B cell (primary cell): ENCODE results near the gene MED12L. TPM values are rescaled to one million over a fixed set of nuclear protein-coding genes. Genes with fewer than 3 reads are reported as not detected.
A peak's percentile ranks its signal among the peaks of the same experiment; 100 is the strongest.

Experiments used
- ATAC-seq: fragments of 200-7000 bp; cut with Tn5 transposase; one replicate; pipeline ENCODE4 v1.10.0; 2021; ENCODE audit warnings: low read depth, mild to moderate bottlenecking, moderate number of reproducible peaks, moderate library complexity
- CTCF ChIA-PET: fragments of 350-600 bp; sonication (Branson Sonifier 250); formaldehyde crosslinking; loops from one replicate; lab custom pipeline; 2021; ENCODE audit warnings: antibody characterized with exemption, inconsistent platforms; lab: Charles Lee
- POLR2A ChIA-PET: fragments of 350-600 bp; sonication (Branson Sonifier 250); formaldehyde crosslinking; loops from one replicate; lab custom pipeline; 2021; ENCODE audit warnings: antibody characterized with exemption; lab: Charles Lee
- DNase-seq: peaks from one replicate; pipeline ENCODE4 v3.0.0; 2013
- H2AFZ ChIP-seq: 2 replicates; pipeline ENCODE4 v1.6.1; 2012; ENCODE audit warnings: mild to moderate bottlenecking, low read depth, low read length; ENCODE audit not compliant: insufficient read depth, poor library complexity, severe bottlenecking
- H3K27ac ChIP-seq, 2 donors: 1 replicate in 1 of 2; 2 replicates in 1 of 2; pipeline ENCODE4 v1.5.1; 2012 to 2013; ENCODE audit warnings: low read length in 2 of 2, mild to moderate bottlenecking in 2 of 2, moderate library complexity in 1 of 2
- H3K27me3 ChIP-seq, 4 experiments: fragments of 200-600 bp in 1 of 4; sonication (generic) in 1 of 4; replicated peaks in 1 of 4; 1 replicate in 2 of 4; 2 replicates in 2 of 4; pipeline versions ENCODE4 v1.6.1 to v1.7.0; 2013 to 2016; ENCODE audit warnings: low read length in 3 of 4, mild to moderate bottlenecking in 2 of 4, mixed read lengths in 1 of 4, moderate library complexity in 1 of 4; ENCODE audit not compliant: insufficient read depth in 4 of 4, control insufficient read depth in 3 of 4; ENCODE audit errors: control extremely low read depth in 1 of 4
- H3K36me3 ChIP-seq, 2 experiments: replicated peaks in 1 of 2; 1 replicate in 1 of 2; 2 replicates in 1 of 2; pipeline versions ENCODE4 v1.6.1 to v1.7.1; 2013; ENCODE audit warnings: low read length in 1 of 2; ENCODE audit not compliant: insufficient read depth in 2 of 2, control insufficient read depth in 1 of 2; ENCODE audit errors: control extremely low read depth in 1 of 2, extremely low read depth in 1 of 2
- H3K4me1 ChIP-seq, 2 donors: fragments of 200-600 bp in 1 of 2; sonication (generic) in 1 of 2; 1 replicate in 1 of 2; 2 replicates in 1 of 2; pipeline versions ENCODE4 v1.5.1 to v1.6.1; 2013 to 2017; ENCODE audit warnings: low read length in 2 of 2; ENCODE audit not compliant: control insufficient read depth in 2 of 2, insufficient read depth in 2 of 2
- H3K4me2 ChIP-seq: replicated peaks from 2 replicates; pipeline ENCODE3; 2012; ENCODE audit warnings: mild to moderate bottlenecking, low read depth, low read length; ENCODE audit not compliant: poor library complexity, severe bottlenecking
- H3K4me3 ChIP-seq, 5 experiments: fragments of 200-600 bp in 1 of 5; sonication (generic) in 1 of 5; 1 replicate in 3 of 5; 2 replicates in 2 of 5; pipeline versions ENCODE4 v1.5.1 to v1.7.0; 2011 to 2016; ENCODE audit warnings: low read length in 4 of 5, mild to moderate bottlenecking in 4 of 5, low read depth in 2 of 5, control low read depth in 1 of 5, moderate library complexity in 1 of 5; ENCODE audit not compliant: insufficient read depth in 1 of 5; ENCODE audit errors: control extremely low read depth in 1 of 5, extremely low read depth in 1 of 5
- H3K79me2 ChIP-seq: fragments of 200-600 bp; sonication (generic); one replicate; pipeline ENCODE4 v1.6.0; 2016; ENCODE audit warnings: low read length; ENCODE audit not compliant: control insufficient read depth, insufficient read depth
- H3K9ac ChIP-seq: fragments of 200-600 bp; sonication (generic); 2 replicates; pipeline ENCODE4 v1.6.1; 2017; ENCODE audit warnings: mild to moderate bottlenecking, low read length, moderate library complexity
- H3K9me3 ChIP-seq, 3 donors: one replicate each; pipeline versions ENCODE4 v1.6.1 to v1.7.1; 2013; ENCODE audit warnings: low read length in 2 of 3; ENCODE audit not compliant: control insufficient read depth in 2 of 3, insufficient read depth in 1 of 3; ENCODE audit errors: control extremely low read depth in 1 of 3
- H4K20me1 ChIP-seq: 2 replicates; pipeline ENCODE4 v1.6.0; 2012; ENCODE audit warnings: mild to moderate bottlenecking, low read length; ENCODE audit not compliant: insufficient read depth, control insufficient read depth, poor library complexity, severe bottlenecking
- H3K27ac Mint-ChIP-seq: one replicate; pipeline ENCODE4 v1.8.0; 2021; ENCODE audit warnings: mixed read lengths
- H3K27me3 Mint-ChIP-seq: one replicate; pipeline ENCODE4 v1.8.0; 2021; ENCODE audit warnings: mixed read lengths
- H3K4me1 Mint-ChIP-seq: one replicate; pipeline ENCODE4 v1.8.0; 2021; ENCODE audit warnings: mixed read lengths
- H3K4me3 Mint-ChIP-seq: one replicate; pipeline ENCODE4 v1.8.0; 2021; ENCODE audit warnings: mixed read lengths
- H3K9me3 Mint-ChIP-seq: one replicate; pipeline ENCODE4 v1.8.0; 2022; ENCODE audit warnings: mixed read lengths; ENCODE audit not compliant: insufficient read depth
- CTCF ChIP-seq: fragments of 200-600 bp; IDR thresholded peaks from one replicate; pipeline ENCODE4 v1.8.0; 2022; ENCODE audit warnings: antibody characterized with exemption, mild to moderate bottlenecking
- EZH2 ChIP-seq: IDR thresholded peaks from 2 replicates; pipeline ENCODE4 v1.6.1; 2012; ENCODE audit warnings: borderline replicate concordance, low read depth, mild to moderate bottlenecking, moderate library complexity, low read length; ENCODE audit not compliant: insufficient read depth, poor library complexity, severe bottlenecking
- WGBS: methylation state at CpG from one replicate; pipeline ENCODE4 v1.1.5; 2013; ENCODE audit warnings: missing lambda C conversion rate; ENCODE audit not compliant: insufficient coverage; 5-methylcytosine and 5-hydroxymethylcytosine counted together
- intact Hi-C: fragments of 100-400 bp; cut with micrococcal nuclease; formaldehyde crosslinking; loops from one replicate; pipeline ENCODE4 v1.10.0; 2022
- polyA plus RNA-seq: library from polyadenylated mRNA; depleted of rRNA; stranded (reverse); fragments of >200 nt; gene quantifications from 2 replicates; pipeline ENCODE4 v1.2.3, GENCODE V29; 2012
- total RNA-seq, 2 donors: library from RNA; stranded (reverse); fragments of 120-200 nt in 1 of 2; gene quantifications; 1 replicate in 1 of 2; 2 replicates in 1 of 2; pipeline versions ENCODE4 v1.2.3 to v1.2.4, GENCODE V29; 2013 to 2022

The MED12L gene
- total and polyA plus RNA-seq, 2 donors (not counting 1 experiment from before 2014, with no cell fraction given): 0.07 to 0.30 TPM

GRCh38 chr3:151135541-151136337 lies 50.3 kb downstream of the MED12L start:
- WGBS: 6% methylated on average over 3 of the region's 5 CpGs
- Mint-ChIP-seq H3K4me3 (no peak overlapping the region), H3K9me3 (no peaks in the 10 kb centered on the region), H3K27ac (no peak overlapping the region), H3K4me1 (peaks cover 12% of the 10 kb centered on the region), H3K27me3 (peaks cover 18% of the 10 kb centered on the region)
- Histone ChIP-seq H3K9me3 (no peaks in the 10 kb centered on the region), H3K79me2 (no peaks in the 10 kb centered on the region), H2AFZ (no peak overlapping the region), H3K9ac (no peak overlapping the region), H4K20me1 (no peaks in the 10 kb centered on the region), H3K36me3 (no peaks in the 10 kb centered on the region), H3K4me2 (no peak overlapping the region), H3K27me3 (peaks cover 0 to 12% (median 5%) of the 10 kb centered on the region in 4 experiments), H3K4me3 (no peak overlapping the region), H3K4me1 (no peaks in the 10 kb centered on the region), H3K27ac (no peak overlapping the region)
- ChIA-PET CTCF (interaction anchor here (1.2 kb wide), 1 partner anchor 9 kb away, joined by 4 read pairs; no protein-coding TSS in a partner anchor), POLR2A (no interaction called here)
- ATAC-seq: peak; percentile 14
- intact Hi-C loops: no loop called here
- DNase-seq: no peak
- TF ChIP-seq EZH2: no peak
- TF ChIP-seq CTCF: no peak

GRCh38 chr3:151142929-151143328 lies 57.5 kb downstream of the MED12L start:
- TF ChIP-seq CTCF: no peak
- no peak for TF ChIP-seq EZH2
- POLR2A ChIA-PET: no interaction called here
- no peaks in the 10 kb centered on the region for H4K20me1 ChIP-seq
- DNase-seq: no peak
- H2AFZ ChIP-seq: no peak overlapping the region
- peaks cover 9 to 17% of the 10 kb centered on the region in 2 donors for H3K4me1 ChIP-seq
- H3K4me3 ChIP-seq: no peak overlapping the region
- H3K27ac Mint-ChIP-seq: no peak overlapping the region
- H3K4me1 Mint-ChIP-seq: peaks cover 4% of the 10 kb centered on the region
- intact Hi-C loops: no loop called here
- peaks cover 0 to 4% (median 0%) of the 10 kb centered on the region in 4 experiments for H3K27me3 ChIP-seq
- H3K4me2 ChIP-seq: no peak overlapping the region
- CTCF ChIA-PET: interaction anchor here (0.6 to 5.5 kb wide), 9 partner anchors 9 to 616 kb away, joined by 3 to 32 read pairs (median 4); no protein-coding TSS in a partner anchor
- ATAC-seq: no peak
- H3K9ac ChIP-seq: no peak overlapping the region
- no peak overlapping the region for H3K4me3 Mint-ChIP-seq
- peaks cover 3% of the 10 kb centered on the region for H3K27me3 Mint-ChIP-seq
- WGBS: 100% methylated on average over 2 of the region's 5 CpGs
- no peak overlapping the region for H3K27ac ChIP-seq
- no peaks in the 10 kb centered on the region for H3K79me2 ChIP-seq
- H3K36me3 ChIP-seq: no peaks in the 10 kb centered on the region
- no peaks in the 10 kb centered on the region for H3K9me3 Mint-ChIP-seq
- no peaks in the 10 kb centered on the region for H3K9me3 ChIP-seq
